ENCODE data around the gene TRIB2. TPM values are rescaled to one million over a fixed set of nuclear protein-coding genes. Genes with fewer than 3 reads are reported as not detected.

The TRIB2 gene
- total and polyA plus RNA-seq, 9 of the 15 experiments (the other 6 are each of a cell fraction or from before 2014, with no cell fraction given), result 9.0 to 39.0 (median 26.3) TPM

DNA sequence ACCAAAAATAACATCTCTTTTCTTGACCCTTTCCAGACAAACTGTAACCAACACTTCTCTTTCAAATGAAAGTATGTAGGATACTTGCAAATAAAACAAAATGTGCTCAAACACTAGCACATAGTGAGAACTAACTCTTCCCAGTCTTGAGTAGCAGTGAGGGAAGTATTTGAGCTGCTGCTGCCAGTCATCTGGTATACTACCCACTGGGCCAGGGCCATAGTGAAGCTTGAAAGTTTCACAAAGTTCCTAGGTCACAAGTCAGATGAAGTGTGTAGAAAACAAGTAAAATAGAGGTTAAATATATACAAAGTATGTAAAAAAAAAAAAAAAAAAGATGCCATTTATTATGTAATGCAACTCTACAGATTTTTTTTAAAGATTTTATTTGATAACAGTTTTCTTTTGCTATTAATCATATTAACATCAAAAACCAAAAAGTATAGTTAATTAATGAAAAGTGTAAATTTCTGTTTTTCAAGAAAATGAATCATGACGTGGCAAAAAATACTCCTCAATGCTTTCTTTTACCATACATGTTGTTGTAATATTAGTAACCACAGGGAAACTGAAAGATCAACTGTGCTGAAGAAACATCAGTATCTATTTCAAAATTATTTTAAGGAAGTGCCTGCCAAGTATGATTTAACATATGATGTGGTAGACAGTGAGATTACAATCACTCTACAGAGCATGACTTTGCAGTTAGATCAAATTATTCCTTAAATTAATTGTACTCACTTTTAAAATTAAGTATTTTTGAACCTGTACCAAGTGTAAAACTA lies 21.6 kb upstream of the TRIB2 start (continued):
- TF ChIP-seq, protein P1, sequence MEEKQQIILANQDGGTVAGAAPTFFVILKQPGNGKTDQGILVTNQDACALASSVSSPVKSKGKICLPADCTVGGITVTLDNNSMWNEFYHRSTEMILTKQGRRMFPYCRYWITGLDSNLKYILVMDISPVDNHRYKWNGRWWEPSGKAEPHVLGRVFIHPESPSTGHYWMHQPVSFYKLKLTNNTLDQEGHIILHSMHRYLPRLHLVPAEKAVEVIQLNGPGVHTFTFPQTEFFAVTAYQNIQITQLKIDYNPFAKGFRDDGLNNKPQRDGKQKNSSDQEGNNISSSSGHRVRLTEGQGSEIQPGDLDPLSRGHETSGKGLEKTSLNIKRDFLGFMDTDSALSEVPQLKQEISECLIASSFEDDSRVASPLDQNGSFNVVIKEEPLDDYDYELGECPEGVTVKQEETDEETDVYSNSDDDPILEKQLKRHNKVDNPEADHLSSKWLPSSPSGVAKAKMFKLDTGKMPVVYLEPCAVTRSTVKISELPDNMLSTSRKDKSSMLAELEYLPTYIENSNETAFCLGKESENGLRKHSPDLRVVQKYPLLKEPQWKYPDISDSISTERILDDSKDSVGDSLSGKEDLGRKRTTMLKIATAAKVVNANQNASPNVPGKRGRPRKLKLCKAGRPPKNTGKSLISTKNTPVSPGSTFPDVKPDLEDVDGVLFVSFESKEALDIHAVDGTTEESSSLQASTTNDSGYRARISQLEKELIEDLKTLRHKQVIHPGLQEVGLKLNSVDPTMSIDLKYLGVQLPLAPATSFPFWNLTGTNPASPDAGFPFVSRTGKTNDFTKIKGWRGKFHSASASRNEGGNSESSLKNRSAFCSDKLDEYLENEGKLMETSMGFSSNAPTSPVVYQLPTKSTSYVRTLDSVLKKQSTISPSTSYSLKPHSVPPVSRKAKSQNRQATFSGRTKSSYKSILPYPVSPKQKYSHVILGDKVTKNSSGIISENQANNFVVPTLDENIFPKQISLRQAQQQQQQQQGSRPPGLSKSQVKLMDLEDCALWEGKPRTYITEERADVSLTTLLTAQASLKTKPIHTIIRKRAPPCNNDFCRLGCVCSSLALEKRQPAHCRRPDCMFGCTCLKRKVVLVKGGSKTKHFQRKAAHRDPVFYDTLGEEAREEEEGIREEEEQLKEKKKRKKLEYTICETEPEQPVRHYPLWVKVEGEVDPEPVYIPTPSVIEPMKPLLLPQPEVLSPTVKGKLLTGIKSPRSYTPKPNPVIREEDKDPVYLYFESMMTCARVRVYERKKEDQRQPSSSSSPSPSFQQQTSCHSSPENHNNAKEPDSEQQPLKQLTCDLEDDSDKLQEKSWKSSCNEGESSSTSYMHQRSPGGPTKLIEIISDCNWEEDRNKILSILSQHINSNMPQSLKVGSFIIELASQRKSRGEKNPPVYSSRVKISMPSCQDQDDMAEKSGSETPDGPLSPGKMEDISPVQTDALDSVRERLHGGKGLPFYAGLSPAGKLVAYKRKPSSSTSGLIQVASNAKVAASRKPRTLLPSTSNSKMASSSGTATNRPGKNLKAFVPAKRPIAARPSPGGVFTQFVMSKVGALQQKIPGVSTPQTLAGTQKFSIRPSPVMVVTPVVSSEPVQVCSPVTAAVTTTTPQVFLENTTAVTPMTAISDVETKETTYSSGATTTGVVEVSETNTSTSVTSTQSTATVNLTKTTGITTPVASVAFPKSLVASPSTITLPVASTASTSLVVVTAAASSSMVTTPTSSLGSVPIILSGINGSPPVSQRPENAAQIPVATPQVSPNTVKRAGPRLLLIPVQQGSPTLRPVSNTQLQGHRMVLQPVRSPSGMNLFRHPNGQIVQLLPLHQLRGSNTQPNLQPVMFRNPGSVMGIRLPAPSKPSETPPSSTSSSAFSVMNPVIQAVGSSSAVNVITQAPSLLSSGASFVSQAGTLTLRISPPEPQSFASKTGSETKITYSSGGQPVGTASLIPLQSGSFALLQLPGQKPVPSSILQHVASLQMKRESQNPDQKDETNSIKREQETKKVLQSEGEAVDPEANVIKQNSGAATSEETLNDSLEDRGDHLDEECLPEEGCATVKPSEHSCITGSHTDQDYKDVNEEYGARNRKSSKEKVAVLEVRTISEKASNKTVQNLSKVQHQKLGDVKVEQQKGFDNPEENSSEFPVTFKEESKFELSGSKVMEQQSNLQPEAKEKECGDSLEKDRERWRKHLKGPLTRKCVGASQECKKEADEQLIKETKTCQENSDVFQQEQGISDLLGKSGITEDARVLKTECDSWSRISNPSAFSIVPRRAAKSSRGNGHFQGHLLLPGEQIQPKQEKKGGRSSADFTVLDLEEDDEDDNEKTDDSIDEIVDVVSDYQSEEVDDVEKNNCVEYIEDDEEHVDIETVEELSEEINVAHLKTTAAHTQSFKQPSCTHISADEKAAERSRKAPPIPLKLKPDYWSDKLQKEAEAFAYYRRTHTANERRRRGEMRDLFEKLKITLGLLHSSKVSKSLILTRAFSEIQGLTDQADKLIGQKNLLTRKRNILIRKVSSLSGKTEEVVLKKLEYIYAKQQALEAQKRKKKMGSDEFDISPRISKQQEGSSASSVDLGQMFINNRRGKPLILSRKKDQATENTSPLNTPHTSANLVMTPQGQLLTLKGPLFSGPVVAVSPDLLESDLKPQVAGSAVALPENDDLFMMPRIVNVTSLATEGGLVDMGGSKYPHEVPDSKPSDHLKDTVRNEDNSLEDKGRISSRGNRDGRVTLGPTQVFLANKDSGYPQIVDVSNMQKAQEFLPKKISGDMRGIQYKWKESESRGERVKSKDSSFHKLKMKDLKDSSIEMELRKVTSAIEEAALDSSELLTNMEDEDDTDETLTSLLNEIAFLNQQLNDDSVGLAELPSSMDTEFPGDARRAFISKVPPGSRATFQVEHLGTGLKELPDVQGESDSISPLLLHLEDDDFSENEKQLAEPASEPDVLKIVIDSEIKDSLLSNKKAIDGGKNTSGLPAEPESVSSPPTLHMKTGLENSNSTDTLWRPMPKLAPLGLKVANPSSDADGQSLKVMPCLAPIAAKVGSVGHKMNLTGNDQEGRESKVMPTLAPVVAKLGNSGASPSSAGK (IDR thresholded peaks at IDR 0.05), result no peak
- TF ChIP-seq, protein P2, sequence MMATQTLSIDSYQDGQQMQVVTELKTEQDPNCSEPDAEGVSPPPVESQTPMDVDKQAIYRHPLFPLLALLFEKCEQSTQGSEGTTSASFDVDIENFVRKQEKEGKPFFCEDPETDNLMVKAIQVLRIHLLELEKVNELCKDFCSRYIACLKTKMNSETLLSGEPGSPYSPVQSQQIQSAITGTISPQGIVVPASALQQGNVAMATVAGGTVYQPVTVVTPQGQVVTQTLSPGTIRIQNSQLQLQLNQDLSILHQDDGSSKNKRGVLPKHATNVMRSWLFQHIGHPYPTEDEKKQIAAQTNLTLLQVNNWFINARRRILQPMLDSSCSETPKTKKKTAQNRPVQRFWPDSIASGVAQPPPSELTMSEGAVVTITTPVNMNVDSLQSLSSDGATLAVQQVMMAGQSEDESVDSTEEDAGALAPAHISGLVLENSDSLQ (IDR thresholded peaks at IDR 0.05), result 0 out of 2 replicates have a peak, but pooled peaks have one; percentile 20
- no peak for TF ChIP-seq HDAC2 (IDR thresholded peaks at IDR 0.05)
- no peak for TF ChIP-seq MCM7 (IDR thresholded peaks at IDR 0.05)
- peak; percentile 22; the same call in 1 of the 2 replicates for TF ChIP-seq BACH1 (tag; IDR thresholded peaks at IDR 0.05)
